IMR-90 (cell line): ENCODE results near the gene ZNF132. TPM values are rescaled to one million over a fixed set of nuclear protein-coding genes. Genes with fewer than 3 reads are reported as not detected.

ENCODE experiments used
- ATAC-seq: fragments of 200-7000 bp; cut with Tn5 transposase; 2 replicates; pipeline ENCODE4 v1.9.1; 2020; ENCODE audit warnings: low read depth, mild to moderate bottlenecking, moderate library complexity
- BruUV-seq: library from RNA; stranded (reverse); fragments of 400-500 nt; replicated peaks from 2 replicates; lab custom pipeline; 2021; lab: Mats Ljungman, UMichigan
- CTCF ChIA-PET: fragments of 300-600 bp; formaldehyde crosslinking; extraction: SDS; loops from one replicate; lab custom pipeline; 2021; ENCODE audit warnings: antibody characterized with exemption; lab: Yijun Ruan, JAX
- POLR2A ChIA-PET: fragments of 300-600 bp; sonication (Branson Sonifier 250); formaldehyde crosslinking; loops from one replicate; lab custom pipeline; 2022; ENCODE audit warnings: antibody characterized with exemption; ENCODE audit not compliant: unreplicated experiment; lab: Charles Lee
- DNase-seq: peaks from one replicate; pipeline ENCODE4 v3.0.0; 2013
- H2AFZ ChIP-seq: replicated peaks from 2 replicates; pipeline ENCODE3; 2013; ENCODE audit warnings: low read length, mild to moderate bottlenecking; ENCODE audit not compliant: poor library complexity
- H2AK5ac ChIP-seq: 2 replicates; pipeline ENCODE4 v1.6.1; 2013; ENCODE audit warnings: low read depth, low read length, inconsistent platforms
- H2AK9ac ChIP-seq: replicated peaks from 2 replicates; pipeline ENCODE3; 2013; ENCODE audit warnings: mild to moderate bottlenecking, low read depth, low read length, moderate library complexity; ENCODE audit not compliant: poor library complexity
- H2BK120ac ChIP-seq: 2 replicates; pipeline ENCODE4 v1.6.1; 2013; ENCODE audit warnings: low read depth, low read length, inconsistent platforms
- H2BK15ac ChIP-seq: 3 replicates; pipeline ENCODE4 v1.6.1; 2013; ENCODE audit warnings: low read depth, low read length, inconsistent platforms
- H2BK20ac ChIP-seq: 2 replicates; pipeline ENCODE4 v1.6.1; 2013; ENCODE audit warnings: low read depth, mild to moderate bottlenecking, inconsistent platforms, low read length, moderate library complexity
- H2BK5ac ChIP-seq: 2 replicates; pipeline ENCODE4 v1.6.1; 2013; ENCODE audit warnings: mild to moderate bottlenecking, low read depth, low read length, inconsistent platforms; ENCODE audit not compliant: poor library complexity, severe bottlenecking
- H3K14ac ChIP-seq: replicated peaks from 2 replicates; pipeline ENCODE4 v1.6.1; 2013; ENCODE audit warnings: low read depth, low read length, inconsistent platforms
- H3K18ac ChIP-seq: 2 replicates; pipeline ENCODE4 v1.6.1; 2013; ENCODE audit warnings: low read depth, low read length, control low read depth
- H3K23ac ChIP-seq: 2 replicates; pipeline ENCODE4 v1.6.1; 2013; ENCODE audit warnings: low read depth, low read length, inconsistent platforms
- H3K27ac ChIP-seq: 2 replicates; pipeline ENCODE4 v1.5.1; 2013; ENCODE audit warnings: mild to moderate bottlenecking, control low read depth, low read length; ENCODE audit not compliant: insufficient read depth
- H3K27me3 ChIP-seq: 2 replicates; pipeline ENCODE4 v1.6.1; 2013; ENCODE audit warnings: low read length; ENCODE audit not compliant: control insufficient read depth, insufficient read depth
- H3K36me3 ChIP-seq: 2 replicates; pipeline ENCODE4 v1.6.1; 2013; ENCODE audit warnings: low read length, mixed read lengths; ENCODE audit not compliant: control insufficient read depth, insufficient read depth
- H3K4ac ChIP-seq: 2 replicates; pipeline ENCODE4 v1.6.1; 2013; ENCODE audit warnings: low read depth, low read length, inconsistent platforms
- H3K4me1 ChIP-seq: 2 replicates; pipeline ENCODE4 v1.6.1; 2013; ENCODE audit warnings: low read length, mixed read lengths; ENCODE audit not compliant: control insufficient read depth, insufficient read depth
- H3K4me2 ChIP-seq: 2 replicates; pipeline ENCODE4 v1.6.1; 2013; ENCODE audit warnings: low read depth, mild to moderate bottlenecking, control low read depth, low read length, moderate library complexity
- H3K4me3 ChIP-seq: 2 replicates; pipeline ENCODE4 v1.5.1; 2013; ENCODE audit warnings: low read depth, mild to moderate bottlenecking, control low read depth, low read length, moderate library complexity; ENCODE audit not compliant: insufficient read depth
- H3K56ac ChIP-seq: 2 replicates; pipeline ENCODE4 v1.6.1; 2013; ENCODE audit warnings: low read length, inconsistent platforms; ENCODE audit not compliant: insufficient read depth; ENCODE audit errors: extremely low read depth
- H3K79me1 ChIP-seq, 2 experiments: 2 replicates each; pipeline ENCODE4 v1.6.1; 2013; ENCODE audit warnings: low read length in 2 of 2, inconsistent platforms in 1 of 2, low read depth in 1 of 2
- H3K9ac ChIP-seq: 2 replicates; pipeline ENCODE4 v1.6.1; 2013; ENCODE audit warnings: low read depth, low read length, control low read depth
- H3K9me1 ChIP-seq: 2 replicates; pipeline ENCODE4 v1.6.1; 2013; ENCODE audit warnings: low read length, inconsistent platforms; ENCODE audit not compliant: insufficient read depth
- H3K9me3 ChIP-seq: 2 replicates; pipeline ENCODE4 v1.6.1; 2013; ENCODE audit warnings: low read length; ENCODE audit not compliant: control insufficient read depth, insufficient read depth
- H4K20me1 ChIP-seq: 2 replicates; pipeline ENCODE4 v1.6.1; 2013; ENCODE audit warnings: low read length, inconsistent platforms; ENCODE audit not compliant: insufficient read depth
- H4K5ac ChIP-seq: 2 replicates; pipeline ENCODE4 v1.6.1; 2013; ENCODE audit warnings: mild to moderate bottlenecking, low read depth, low read length, control low read depth
- H4K8ac ChIP-seq, 2 experiments: 2 replicates each; pipeline ENCODE4 v1.6.1; 2013; ENCODE audit warnings: low read depth in 2 of 2, low read length in 2 of 2, control low read depth in 1 of 2, inconsistent platforms in 1 of 2
- H4K91ac ChIP-seq: 2 replicates; pipeline ENCODE4 v1.6.1; 2013; ENCODE audit warnings: low read depth, low read length, inconsistent platforms; ENCODE audit not compliant: insufficient read depth
- CHD1 ChIP-seq: IDR thresholded peaks from 2 replicates; pipeline ENCODE4 v1.6.1; 2012; ENCODE audit warnings: low read depth, low read length, improper control_type of control experiment
- MAZ ChIP-seq: IDR thresholded peaks from 2 replicates; pipeline ENCODE4 v1.6.1; 2012; ENCODE audit warnings: low read depth, mild to moderate bottlenecking, low read length, improper control_type of control experiment, moderate library complexity, borderline replicate concordance
- NFE2L2 ChIP-seq: fragments of 150-350 bp; IDR thresholded peaks from 2 replicates; pipeline ENCODE4 v1.6.1; 2016; ENCODE audit warnings: low read depth, mild to moderate bottlenecking, low read length
- RAD21 ChIP-seq: IDR thresholded peaks from 2 replicates; pipeline ENCODE4 v1.6.1; 2012; ENCODE audit warnings: low read length, improper control_type of control experiment
- RFX5 ChIP-seq: IDR thresholded peaks from 2 replicates; pipeline ENCODE4 v1.8.0; 2012; ENCODE audit warnings: low read depth, mild to moderate bottlenecking, low read length, moderate library complexity
- SMC3 ChIP-seq: fragments of 150-350 bp; IDR thresholded peaks from 2 replicates; pipeline ENCODE4 v1.6.1; 2016; ENCODE audit warnings: low read depth, mild to moderate bottlenecking, antibody characterized with exemption, low read length, moderate library complexity
- WGBS, 2 experiments: methylation state at CpG; one replicate each; pipeline versions ENCODE4 v1.1.5 to v1.1.7; 2013; ENCODE audit warnings: missing lambda C conversion rate in 2 of 2; ENCODE audit not compliant: insufficient read length in 1 of 2; ENCODE audit errors: extremely low coverage in 2 of 2; 5-methylcytosine and 5-hydroxymethylcytosine counted together
- dilution Hi-C: fragments of 300-500 bp; cut with HindIII; formaldehyde crosslinking; loops from one replicate; pipeline ENCODE4 v1.14.3; 2018; ENCODE audit warnings: low sequenced_read_pairs; ENCODE audit not compliant: unreplicated experiment
- in situ Hi-C: fragments of 300-500 bp; cut with MboI; formaldehyde crosslinking; loops from 3 replicates; pipeline ENCODE4 v1.14.3; 2019; ENCODE audit warnings: low sequenced_read_pairs, inconsistent platforms, mixed read lengths
- intact Hi-C: fragments of 100-400 bp; cut with micrococcal nuclease; formaldehyde crosslinking; loops from 2 replicates; pipeline ENCODE4 v1.10.0; 2022
- polyA plus RNA-seq, 3 experiments: library from polyadenylated mRNA; depleted of rRNA; stranded (reverse); fragments of >200 nt; gene quantifications; 2 replicates each; pipeline ENCODE4 v1.2.3, GENCODE V29; 2012; ENCODE audit warnings: low replicate concordance in 1 of 3
- total RNA-seq: library from RNA; depleted of rRNA; stranded (reverse); fragments of >200 nt; gene quantifications from 2 replicates; pipeline ENCODE4 v1.2.3, GENCODE V29; 2012
- TF ChIP-seq, protein P1 (sequence below): conservative IDR thresholded peaks from 2 replicates; pipeline ENCODE4 v1.5.1; 2012; ENCODE audit warnings: mild to moderate bottlenecking, low read depth, low read length, improper control_type of control experiment
- TF ChIP-seq, protein P2 (sequence below): fragments of 150-350 bp; IDR thresholded peaks from 2 replicates; pipeline ENCODE4 v1.6.1; 2016; ENCODE audit warnings: low read depth, mild to moderate bottlenecking, low read length, moderate library complexity, borderline replicate concordance

Gene ZNF132
- total and polyA plus RNA-seq, 2 of the 4 experiments (the other 2 are of a cell fraction): 2.4 to 13.6 TPM

DNA sequence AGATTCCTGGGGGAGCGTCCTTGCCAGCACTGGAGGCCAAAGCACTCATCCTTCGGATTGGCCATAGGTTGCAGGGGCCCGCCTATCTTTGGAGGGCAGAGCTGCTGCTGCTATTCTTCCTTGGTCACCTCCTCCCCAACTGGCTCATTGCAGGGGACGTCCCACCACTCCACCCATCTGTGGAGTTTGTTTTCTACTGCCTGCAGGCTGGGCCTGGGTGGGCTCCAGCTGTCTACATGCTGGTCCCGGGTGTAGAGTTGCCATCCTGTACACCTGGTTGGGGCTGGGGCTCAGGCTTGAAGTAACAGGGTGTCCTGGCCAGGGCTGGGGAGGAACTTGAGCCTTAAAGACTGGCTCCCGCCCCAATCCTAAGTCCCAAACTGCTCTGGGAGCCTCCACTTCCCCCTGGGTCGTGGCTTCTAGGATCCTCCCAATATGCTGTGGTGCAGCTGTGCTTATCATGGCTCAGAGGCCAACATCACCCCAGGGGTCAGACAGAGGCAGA is 42.4 kb downstream of the ZNF132 start:
- intact Hi-C loops: no loop called here
- H3K56ac ChIP-seq: no peak overlapping the region

More for the DNA sequence above, 42.4 kb downstream of the ZNF132 start:
- Histone ChIP-seq H2BK15ac (no peak overlapping the region), H3K14ac (no peak overlapping the region), H2BK5ac (no peak overlapping the region), H3K4me3 (no peak overlapping the region), H3K9me3 (no peaks in the 10 kb centered on the region), H3K4me1 (peaks cover 5% of the 10 kb centered on the region), H4K5ac (no peak overlapping the region), H3K18ac (no peak overlapping the region), H2AK5ac (no peak overlapping the region), H3K36me3 (peaks cover 26% of the 10 kb centered on the region), H2BK120ac (no peak overlapping the region), H4K20me1 (peaks cover 24% of the 10 kb centered on the region), H3K9me1 (no peaks in the 10 kb centered on the region), H3K79me1 (peaks cover 6 to 33% of the 10 kb centered on the region in 2 experiments), H3K9ac (no peak overlapping the region), H3K23ac (no peak overlapping the region), H2BK20ac (no peak overlapping the region), H3K4ac (no peak overlapping the region), H3K27me3 (no peaks in the 10 kb centered on the region), H3K4me2 (no peak overlapping the region), H4K8ac (no peak overlapping the region), H2AFZ (no peak overlapping the region), H3K27ac (no peak overlapping the region), H2AK9ac (no peak overlapping the region), H4K91ac (no peak overlapping the region)
- 86% methylated on average over 4 of the region's 7 CpGs; no CpG with 5 or more reads in 1 of the 2 experiments for WGBS, 2 experiments
- no TSS peak for BruUV-seq
- CTCF ChIA-PET: no interaction called here
- ATAC-seq: no peak
- in situ Hi-C loops (no loop called here), dilution Hi-C loops (no loop called here)
- no peak for DNase-seq
- TF ChIP-seq RAD21 (no peak), CHD1 (no peak), SMC3 (no peak), RFX5 (no peak), NFE2L2 (no peak), MAZ (no peak)
- TF ChIP-seq, protein P1, sequence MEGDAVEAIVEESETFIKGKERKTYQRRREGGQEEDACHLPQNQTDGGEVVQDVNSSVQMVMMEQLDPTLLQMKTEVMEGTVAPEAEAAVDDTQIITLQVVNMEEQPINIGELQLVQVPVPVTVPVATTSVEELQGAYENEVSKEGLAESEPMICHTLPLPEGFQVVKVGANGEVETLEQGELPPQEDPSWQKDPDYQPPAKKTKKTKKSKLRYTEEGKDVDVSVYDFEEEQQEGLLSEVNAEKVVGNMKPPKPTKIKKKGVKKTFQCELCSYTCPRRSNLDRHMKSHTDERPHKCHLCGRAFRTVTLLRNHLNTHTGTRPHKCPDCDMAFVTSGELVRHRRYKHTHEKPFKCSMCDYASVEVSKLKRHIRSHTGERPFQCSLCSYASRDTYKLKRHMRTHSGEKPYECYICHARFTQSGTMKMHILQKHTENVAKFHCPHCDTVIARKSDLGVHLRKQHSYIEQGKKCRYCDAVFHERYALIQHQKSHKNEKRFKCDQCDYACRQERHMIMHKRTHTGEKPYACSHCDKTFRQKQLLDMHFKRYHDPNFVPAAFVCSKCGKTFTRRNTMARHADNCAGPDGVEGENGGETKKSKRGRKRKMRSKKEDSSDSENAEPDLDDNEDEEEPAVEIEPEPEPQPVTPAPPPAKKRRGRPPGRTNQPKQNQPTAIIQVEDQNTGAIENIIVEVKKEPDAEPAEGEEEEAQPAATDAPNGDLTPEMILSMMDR: no peak
- TF ChIP-seq, protein P2, sequence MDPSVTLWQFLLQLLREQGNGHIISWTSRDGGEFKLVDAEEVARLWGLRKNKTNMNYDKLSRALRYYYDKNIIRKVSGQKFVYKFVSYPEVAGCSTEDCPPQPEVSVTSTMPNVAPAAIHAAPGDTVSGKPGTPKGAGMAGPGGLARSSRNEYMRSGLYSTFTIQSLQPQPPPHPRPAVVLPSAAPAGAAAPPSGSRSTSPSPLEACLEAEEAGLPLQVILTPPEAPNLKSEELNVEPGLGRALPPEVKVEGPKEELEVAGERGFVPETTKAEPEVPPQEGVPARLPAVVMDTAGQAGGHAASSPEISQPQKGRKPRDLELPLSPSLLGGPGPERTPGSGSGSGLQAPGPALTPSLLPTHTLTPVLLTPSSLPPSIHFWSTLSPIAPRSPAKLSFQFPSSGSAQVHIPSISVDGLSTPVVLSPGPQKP: no peak
- POLR2A ChIA-PET: no interaction called here
